ENCODE results near the gene TRERF1.

Gene TRERF1

DNA sequence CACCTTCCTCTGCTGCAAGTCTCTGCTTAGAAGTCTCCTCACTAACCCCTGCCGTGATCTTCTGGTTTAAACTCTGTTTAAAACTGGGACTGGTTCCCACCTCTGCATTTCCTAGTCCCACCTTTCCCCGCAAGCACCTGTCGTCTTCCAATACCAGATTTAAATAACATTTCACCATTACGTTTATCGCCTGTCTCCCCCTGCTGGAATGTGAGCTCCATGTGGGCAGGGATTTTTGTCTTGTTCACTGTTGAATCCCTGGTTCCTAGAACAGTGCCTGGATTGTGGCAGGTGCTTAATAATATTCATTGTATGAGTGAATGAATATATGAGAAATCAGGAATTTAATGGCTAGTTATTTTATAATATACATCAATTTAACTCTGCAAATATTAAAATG, 275.9 kb downstream of the TRERF1 start:
- DNase-seq, result no peak

All from NCI-H2171 treated with DMSO at 0.1 percent for 48 hours (cell line).